Right lobe of liver (tissue), 6 donors: ENCODE data around the gene XPO1. TPM values are rescaled to one million over a fixed set of nuclear protein-coding genes. Genes with fewer than 3 reads are reported as not detected.

Source experiments
- ATAC-seq, 4 donors: fragments of 200-7000 bp; cut with Tn5 transposase; one replicate each; pipeline ENCODE4 v1.9.1; 2020; ENCODE audit warnings: mild to moderate bottlenecking in 4 of 4, moderate library complexity in 4 of 4
- DNase-seq, 3 donors: peaks; one replicate each; pipeline ENCODE4 v3.0.0-alpha.2; 2020
- H3K27ac ChIP-seq, 3 donors: fragments of 200-600 bp; one replicate each; pipeline ENCODE4 v1.8.0; 2022
- H3K27me3 ChIP-seq, 2 donors: fragments of 200-600 bp; one replicate each; pipeline ENCODE4 v1.8.0; 2022
- H3K36me3 ChIP-seq, 4 donors: fragments of 200-600 bp; sonication (generic) in 1 of 4; one replicate each; pipeline versions ENCODE4 v1.5.1 to v1.8.0; 2017 to 2022; ENCODE audit warnings: control low read depth in 1 of 4
- H3K4me1 ChIP-seq, 4 donors: fragments of 200-600 bp; sonication (generic) in 1 of 4; one replicate each; pipeline versions ENCODE4 v1.5.1 to v1.8.0; 2017 to 2022; ENCODE audit warnings: control low read depth in 1 of 4
- H3K4me3 ChIP-seq, 3 donors: fragments of 200-600 bp; one replicate each; pipeline ENCODE4 v1.8.0; 2022
- H3K9me3 ChIP-seq, 4 donors: fragments of 200-600 bp; sonication (generic) in 1 of 4; one replicate each; pipeline versions ENCODE4 v1.5.1 to v1.8.0; 2017 to 2022; ENCODE audit warnings: control low read depth in 1 of 4
- CTCF ChIP-seq, 4 donors: fragments of 200-600 bp in 3 of 4; fragments of 450-650 bp in 1 of 4; IDR thresholded peaks; one replicate each; pipeline versions ENCODE4 v1.5.1 to v1.8.0; 2016 to 2022; ENCODE audit warnings: antibody characterized with exemption in 4 of 4, mild to moderate bottlenecking in 2 of 4
- POLR2A ChIP-seq: fragments of 450-650 bp; IDR thresholded peaks from one replicate; pipeline ENCODE4 v1.6.1; 2017; ENCODE audit warnings: antibody characterized with exemption, mild to moderate bottlenecking
- WGBS: methylation state at CpG from one replicate; pipeline ENCODE4 v1.1.6; 2018; ENCODE audit warnings: low coverage, low lambda C conversion rate; ENCODE audit not compliant: insufficient coverage; ENCODE audit errors: missing lambda C conversion rate; 5-methylcytosine and 5-hydroxymethylcytosine counted together
- intact Hi-C, 2 donors: fragments of 100-400 bp; cut with DNase I; formaldehyde crosslinking; loops; one replicate each; pipeline versions ENCODE4 v1.11.2 to v1.14.1; 2022
- total RNA-seq, 6 experiments: library from RNA; depleted of rRNA in 2 of 6; stranded (reverse); fragments of >200 nt in 2 of 6; fragmentation: NEBNext Ultra II Directional in 3 of 6; extraction: Animal tissue kit (Norgen Biotek cat#: 25700) in 3 of 6; gene quantifications; one replicate each; pipeline versions ENCODE4 v1.1.0 to v1.2.4, GENCODE V29; 2016 to 2023
- donor health status: DM: no; HTN: yes; CAD: no.
- donor health status: DM: no; HTN: no; CAD: no.
- donor health status: DM: no; HTN: no; CAD: no.
- donor health status: DM: no; HTN: yes; CAD: no.
- donor health status: DM: no; HTN: yes; CAD: no.

Gene XPO1
- total RNA-seq, 6 experiments from 2014 or later, result 38.6 to 63.2 (median 51.2) TPM

- Histone ChIP-seq H3K27me3 (no peaks in the 10 kb centered on the region), H3K4me1 (peaks cover 0 to 14% (median 3%) of the 10 kb centered on the region in 4 donors), H3K4me3 (peak overlapping the region; percentile 59 to 63 (median 61)), H3K9me3 (no peaks in the 10 kb centered on the region), H3K36me3 (no peaks in the 10 kb centered on the region), H3K27ac (peak overlapping the region; percentile 93 to 97 (median 96))
- DNase-seq (peak; percentile 87 to 90 (median 87)), ATAC-seq (peak; percentile 53 to 70 (median 58))
- peak; percentile 64 for TF ChIP-seq POLR2A
- no peak for TF ChIP-seq CTCF (IDR thresholded peaks at IDR 0.05)
- intact Hi-C loops, result no loop called here
- 0% methylated on average over 26 of the region's 26 CpGs for whole genome bisulfite sequencing
Measured at GRCh38 chr2:61536572-61537276, 1.4 kb downstream of the XPO1 start.

GRCh38 chr2:61536180-61536571, 2.0 kb downstream of the XPO1 start:
- intact Hi-C loops, result no loop called here
- Histone ChIP-seq H3K27ac (peak overlapping the region; percentile 93 to 97 (median 96)), H3K36me3 (no peaks in the 10 kb centered on the region), H3K27me3 (no peaks in the 10 kb centered on the region), H3K4me1 (peaks cover 0 to 14% (median 3%) of the 10 kb centered on the region in 4 donors), H3K9me3 (no peaks in the 10 kb centered on the region), H3K4me3 (peak overlapping the region; percentile 59 to 63 (median 61))
- WGBS, result 1% methylated on average over 9 of the region's 9 CpGs
- TF ChIP-seq CTCF (IDR thresholded peaks at IDR 0.05) (no peak), POLR2A (no peak)
- DNase-seq (no peak), ATAC-seq (no peak)

DNA sequence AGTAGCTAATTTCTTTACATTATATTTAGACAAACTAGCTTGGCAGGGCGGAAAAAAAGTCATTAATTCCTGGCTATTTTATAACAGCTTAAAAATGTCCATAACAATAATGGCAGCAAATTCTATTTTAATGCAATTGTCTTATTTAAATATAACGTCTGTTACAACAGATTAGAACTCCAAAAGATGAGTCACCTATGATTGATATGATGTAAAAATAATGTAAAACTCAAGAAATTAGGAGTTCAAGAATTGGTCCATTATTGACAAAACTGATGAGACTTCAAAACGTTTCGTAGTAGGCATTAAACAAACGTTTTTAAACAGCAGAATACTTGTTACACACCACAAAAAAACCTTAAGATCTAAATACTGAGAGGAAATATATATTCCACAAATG, 2.7 kb downstream of the XPO1 start:
- H3K4me1 ChIP-seq, result peaks cover 0 to 21% (median 6%) of the 10 kb centered on the region in 4 donors
- intact Hi-C loops, result no loop called here

GRCh38 chr2:61534926-61535325, 3.2 kb downstream of the XPO1 start:
- WGBS, result 35% methylated on average over 2 of the region's 2 CpGs
- H3K4me1 ChIP-seq, result peaks cover 0 to 23% (median 7%) of the 10 kb centered on the region in 4 donors
- DNase-seq (no peak), ATAC-seq (no peak)
- H3K9me3 ChIP-seq, result no peaks in the 10 kb centered on the region
- no peak overlapping the region for H3K27ac ChIP-seq
- intact Hi-C loops, result no loop called here
- no peak overlapping the region for H3K4me3 ChIP-seq
- no peaks in the 10 kb centered on the region for H3K36me3 ChIP-seq
- no peak for TF ChIP-seq POLR2A
- TF ChIP-seq CTCF (IDR thresholded peaks at IDR 0.05), result no peak
- H3K27me3 ChIP-seq, result no peaks in the 10 kb centered on the region

More for the DNA sequence above, 2.7 kb downstream of the XPO1 start:
- no peaks in the 10 kb centered on the region for H3K36me3 ChIP-seq
- no peak for DNase-seq
- no peaks in the 10 kb centered on the region for H3K9me3 ChIP-seq
- H3K27me3 ChIP-seq, result no peaks in the 10 kb centered on the region
- 11% methylated on average over 5 of the region's 5 CpGs for WGBS
- H3K27ac ChIP-seq, result peak overlapping the region in 2 of 3 donors; percentile 93 to 96
- TF ChIP-seq CTCF (IDR thresholded peaks at IDR 0.05) (no peak), POLR2A (no peak)
- H3K4me3 ChIP-seq, result peak overlapping the region in 2 of 3 donors; percentile 61 to 63
- ATAC-seq, result no peak
